Measurements from ENCODE around the gene MCF2L.
"Not testable (repeated sequence)": the region's sequence is repeated elsewhere in the genome, so short reads cannot be mapped to it uniquely, and the experiment has no call there.

Gene MCF2L

GRCh38 chr13:113105921-113106452 lies 137.0 kb downstream of the MCF2L start:
- DNase-seq = no peak

- no peak for DNase-seq
Measured at GRCh38 chr13:113106711-113107351, 137.8 kb downstream of the MCF2L start.

GRCh38 chr13:113108521-113108920 lies 139.5 kb downstream of the MCF2L start:
- not testable (repeated sequence) for DNase-seq

GRCh38 chr13:113109151-113110047 lies 140.4 kb downstream of the MCF2L start:
- DNase-seq = no peak

- DNase-seq = peak; percentile 49
Measured at GRCh38 chr13:113110048-113110851, 141.2 kb downstream of the MCF2L start.

- no peak for DNase-seq
Measured at GRCh38 chr13:113110852-113111315, 141.9 kb downstream of the MCF2L start.

GRCh38 chr13:113111821-113112220 lies 142.8 kb downstream of the MCF2L start:
- not testable (repeated sequence) for DNase-seq

GRCh38 chr13:113112475-113112874 lies 143.5 kb downstream of the MCF2L start:
- not testable (repeated sequence) for DNase-seq

- DNase-seq = no peak
Measured at GRCh38 chr13:113112893-113113845, 144.2 kb downstream of the MCF2L start.

GRCh38 chr13:113113846-113114271 lies 144.8 kb downstream of the MCF2L start:
- DNase-seq = no peak

GRCh38 chr13:113114511-113115362 lies 145.7 kb downstream of the MCF2L start:
- no peak for DNase-seq

- DNase-seq = no peak
Measured at GRCh38 chr13:113115363-113116205, 146.6 kb downstream of the MCF2L start.

GRCh38 chr13:113116206-113116800 lies 147.3 kb downstream of the MCF2L start:
- DNase-seq = no peak

- DNase-seq = no peak
Measured at GRCh38 chr13:113116871-113117271, 147.9 kb downstream of the MCF2L start.

- DNase-seq = no peak
Measured at GRCh38 chr13:113117335-113117872, 148.4 kb downstream of the MCF2L start.

GRCh38 chr13:113117911-113118260 lies 148.9 kb downstream of the MCF2L start:
- DNase-seq = no peak

- DNase-seq = no peak
Measured at GRCh38 chr13:113118261-113119021, 149.4 kb downstream of the MCF2L start.

GRCh38 chr13:113119166-113119821 lies 150.3 kb downstream of the MCF2L start:
- DNase-seq = no peak
